IMR-90 (cell line): ENCODE data around the gene SH3BP4. TPM values are rescaled to one million over a fixed set of nuclear protein-coding genes. Genes with fewer than 3 reads are reported as not detected.

ENCODE experiments used
- ATAC-seq: fragments of 200-7000 bp; cut with Tn5 transposase; 2 replicates; pipeline ENCODE4 v1.9.1; 2020; ENCODE audit warnings: low read depth, mild to moderate bottlenecking, moderate library complexity
- BruUV-seq: library from RNA; stranded (reverse); fragments of 400-500 nt; replicated peaks from 2 replicates; lab custom pipeline; 2021; lab: Mats Ljungman, UMichigan
- CTCF ChIA-PET: fragments of 300-600 bp; formaldehyde crosslinking; extraction: SDS; loops from one replicate; lab custom pipeline; 2021; ENCODE audit warnings: antibody characterized with exemption; lab: Yijun Ruan, JAX
- POLR2A ChIA-PET: fragments of 300-600 bp; sonication (Branson Sonifier 250); formaldehyde crosslinking; loops from one replicate; lab custom pipeline; 2022; ENCODE audit warnings: antibody characterized with exemption; ENCODE audit not compliant: unreplicated experiment; lab: Charles Lee
- DNase-seq: peaks from one replicate; pipeline ENCODE4 v3.0.0; 2013
- H2AFZ ChIP-seq: replicated peaks from 2 replicates; pipeline ENCODE3; 2013; ENCODE audit warnings: low read length, mild to moderate bottlenecking; ENCODE audit not compliant: poor library complexity
- H2AK5ac ChIP-seq: 2 replicates; pipeline ENCODE4 v1.6.1; 2013; ENCODE audit warnings: low read depth, low read length, inconsistent platforms
- H2AK9ac ChIP-seq: replicated peaks from 2 replicates; pipeline ENCODE3; 2013; ENCODE audit warnings: mild to moderate bottlenecking, low read depth, low read length, moderate library complexity; ENCODE audit not compliant: poor library complexity
- H2BK120ac ChIP-seq: 2 replicates; pipeline ENCODE4 v1.6.1; 2013; ENCODE audit warnings: low read depth, low read length, inconsistent platforms
- H2BK15ac ChIP-seq: 3 replicates; pipeline ENCODE4 v1.6.1; 2013; ENCODE audit warnings: low read depth, low read length, inconsistent platforms
- H2BK20ac ChIP-seq: 2 replicates; pipeline ENCODE4 v1.6.1; 2013; ENCODE audit warnings: low read depth, mild to moderate bottlenecking, inconsistent platforms, low read length, moderate library complexity
- H2BK5ac ChIP-seq: 2 replicates; pipeline ENCODE4 v1.6.1; 2013; ENCODE audit warnings: mild to moderate bottlenecking, low read depth, low read length, inconsistent platforms; ENCODE audit not compliant: poor library complexity, severe bottlenecking
- H3K14ac ChIP-seq: replicated peaks from 2 replicates; pipeline ENCODE4 v1.6.1; 2013; ENCODE audit warnings: low read depth, low read length, inconsistent platforms
- H3K18ac ChIP-seq: 2 replicates; pipeline ENCODE4 v1.6.1; 2013; ENCODE audit warnings: low read depth, low read length, control low read depth
- H3K23ac ChIP-seq: 2 replicates; pipeline ENCODE4 v1.6.1; 2013; ENCODE audit warnings: low read depth, low read length, inconsistent platforms
- H3K27ac ChIP-seq: 2 replicates; pipeline ENCODE4 v1.5.1; 2013; ENCODE audit warnings: mild to moderate bottlenecking, control low read depth, low read length; ENCODE audit not compliant: insufficient read depth
- H3K27me3 ChIP-seq: 2 replicates; pipeline ENCODE4 v1.6.1; 2013; ENCODE audit warnings: low read length; ENCODE audit not compliant: control insufficient read depth, insufficient read depth
- H3K36me3 ChIP-seq: 2 replicates; pipeline ENCODE4 v1.6.1; 2013; ENCODE audit warnings: low read length, mixed read lengths; ENCODE audit not compliant: control insufficient read depth, insufficient read depth
- H3K4ac ChIP-seq: 2 replicates; pipeline ENCODE4 v1.6.1; 2013; ENCODE audit warnings: low read depth, low read length, inconsistent platforms
- H3K4me1 ChIP-seq: 2 replicates; pipeline ENCODE4 v1.6.1; 2013; ENCODE audit warnings: low read length, mixed read lengths; ENCODE audit not compliant: control insufficient read depth, insufficient read depth
- H3K4me2 ChIP-seq: 2 replicates; pipeline ENCODE4 v1.6.1; 2013; ENCODE audit warnings: low read depth, mild to moderate bottlenecking, control low read depth, low read length, moderate library complexity
- H3K4me3 ChIP-seq: 2 replicates; pipeline ENCODE4 v1.5.1; 2013; ENCODE audit warnings: low read depth, mild to moderate bottlenecking, control low read depth, low read length, moderate library complexity; ENCODE audit not compliant: insufficient read depth
- H3K56ac ChIP-seq: 2 replicates; pipeline ENCODE4 v1.6.1; 2013; ENCODE audit warnings: low read length, inconsistent platforms; ENCODE audit not compliant: insufficient read depth; ENCODE audit errors: extremely low read depth
- H3K79me1 ChIP-seq, 2 experiments: 2 replicates each; pipeline ENCODE4 v1.6.1; 2013; ENCODE audit warnings: low read length in 2 of 2, inconsistent platforms in 1 of 2, low read depth in 1 of 2
- H3K9ac ChIP-seq: 2 replicates; pipeline ENCODE4 v1.6.1; 2013; ENCODE audit warnings: low read depth, low read length, control low read depth
- H3K9me1 ChIP-seq: 2 replicates; pipeline ENCODE4 v1.6.1; 2013; ENCODE audit warnings: low read length, inconsistent platforms; ENCODE audit not compliant: insufficient read depth
- H3K9me3 ChIP-seq: 2 replicates; pipeline ENCODE4 v1.6.1; 2013; ENCODE audit warnings: low read length; ENCODE audit not compliant: control insufficient read depth, insufficient read depth
- H4K20me1 ChIP-seq: 2 replicates; pipeline ENCODE4 v1.6.1; 2013; ENCODE audit warnings: low read length, inconsistent platforms; ENCODE audit not compliant: insufficient read depth
- H4K5ac ChIP-seq: 2 replicates; pipeline ENCODE4 v1.6.1; 2013; ENCODE audit warnings: mild to moderate bottlenecking, low read depth, low read length, control low read depth
- H4K8ac ChIP-seq, 2 experiments: 2 replicates each; pipeline ENCODE4 v1.6.1; 2013; ENCODE audit warnings: low read depth in 2 of 2, low read length in 2 of 2, control low read depth in 1 of 2, inconsistent platforms in 1 of 2
- H4K91ac ChIP-seq: 2 replicates; pipeline ENCODE4 v1.6.1; 2013; ENCODE audit warnings: low read depth, low read length, inconsistent platforms; ENCODE audit not compliant: insufficient read depth
- BHLHE40 ChIP-seq: fragments of 150-350 bp; IDR thresholded peaks from 2 replicates; pipeline ENCODE4 v1.6.1; 2016; ENCODE audit warnings: mild to moderate bottlenecking, low read depth, low read length
- CEBPB ChIP-seq: IDR thresholded peaks from 2 replicates; pipeline ENCODE4 v1.6.1; 2012; ENCODE audit warnings: low read depth, low read length, improper control_type of control experiment
- MAFK ChIP-seq: IDR thresholded peaks from 2 replicates; pipeline ENCODE4 v1.6.1; 2012; ENCODE audit warnings: low read depth, low read length, improper control_type of control experiment
- MXI1 ChIP-seq: IDR thresholded peaks from 2 replicates; pipeline ENCODE4 v1.6.1; 2012; ENCODE audit warnings: low read depth, mild to moderate bottlenecking, low read length, moderate library complexity, borderline replicate concordance
- WGBS, 2 experiments: methylation state at CpG; one replicate each; pipeline versions ENCODE4 v1.1.5 to v1.1.7; 2013; ENCODE audit warnings: missing lambda C conversion rate in 2 of 2; ENCODE audit not compliant: insufficient read length in 1 of 2; ENCODE audit errors: extremely low coverage in 2 of 2; 5-methylcytosine and 5-hydroxymethylcytosine counted together
- dilution Hi-C: fragments of 300-500 bp; cut with HindIII; formaldehyde crosslinking; loops from one replicate; pipeline ENCODE4 v1.14.3; 2018; ENCODE audit warnings: low sequenced_read_pairs; ENCODE audit not compliant: unreplicated experiment
- in situ Hi-C: fragments of 300-500 bp; cut with MboI; formaldehyde crosslinking; loops from 3 replicates; pipeline ENCODE4 v1.14.3; 2019; ENCODE audit warnings: low sequenced_read_pairs, inconsistent platforms, mixed read lengths
- intact Hi-C: fragments of 100-400 bp; cut with micrococcal nuclease; formaldehyde crosslinking; loops from 2 replicates; pipeline ENCODE4 v1.10.0; 2022
- polyA plus RNA-seq, 3 experiments: library from polyadenylated mRNA; depleted of rRNA; stranded (reverse); fragments of >200 nt; gene quantifications; 2 replicates each; pipeline ENCODE4 v1.2.3, GENCODE V29; 2012; ENCODE audit warnings: low replicate concordance in 1 of 3
- total RNA-seq: library from RNA; depleted of rRNA; stranded (reverse); fragments of >200 nt; gene quantifications from 2 replicates; pipeline ENCODE4 v1.2.3, GENCODE V29; 2012
- TF ChIP-seq, protein P1 (sequence below): fragments of 150-350 bp; IDR thresholded peaks from 2 replicates; pipeline ENCODE4 v1.6.1; 2017; ENCODE audit warnings: mild to moderate bottlenecking, antibody characterized with exemption, low read length, low read depth

Gene SH3BP4
- total and polyA plus RNA-seq, 2 of the 4 experiments (the other 2 are of a cell fraction): 104 to 122 TPM

DNA sequence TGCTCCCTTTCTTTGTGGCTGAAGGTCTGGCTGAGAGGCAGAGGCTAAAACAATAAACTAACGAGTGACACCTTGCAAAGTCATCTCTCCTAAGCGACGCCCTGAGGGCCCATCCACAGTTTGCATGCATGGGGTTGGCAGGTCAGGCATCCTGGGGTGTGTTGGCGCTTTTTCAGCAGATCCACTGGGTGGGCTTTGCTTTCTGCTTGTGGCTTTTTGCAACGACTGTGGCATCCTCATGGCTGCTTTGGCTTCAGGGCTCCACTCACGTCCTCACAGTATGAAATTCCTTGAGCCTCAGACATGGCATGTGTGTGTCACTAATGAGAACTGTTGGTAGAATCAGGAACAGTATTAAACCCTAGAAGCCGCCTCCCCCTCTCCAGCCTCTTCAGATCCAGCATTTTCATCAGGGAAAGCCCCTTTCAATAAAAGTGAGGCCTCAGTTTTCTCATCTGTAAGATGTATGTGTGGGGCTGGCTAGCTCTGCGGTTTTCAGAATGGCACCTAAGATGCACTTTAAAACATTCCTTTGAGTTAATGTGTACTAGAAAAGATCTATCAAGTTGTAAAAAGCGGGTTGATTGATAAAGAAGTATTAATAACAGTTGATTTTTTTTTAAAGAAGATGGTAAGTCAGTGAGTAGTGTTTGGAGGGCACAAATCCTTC, 72.5 kb downstream of the SH3BP4 start:
- peaks cover 2% of the 10 kb centered on the region; the same call in 1 of the 2 replicates for H3K36me3 ChIP-seq
- peak; percentile 19; the same call in 1 of the 2 replicates for TF ChIP-seq CEBPB
- peak; percentile 40; the same call in 1 of the 2 replicates for TF ChIP-seq MXI1
- peak; percentile 33; the same call in 1 of the 2 replicates for TF ChIP-seq MAFK
- peak; percentile 37; the same call in 1 of the 2 replicates for TF ChIP-seq BHLHE40
- TF ChIP-seq, protein P1, sequence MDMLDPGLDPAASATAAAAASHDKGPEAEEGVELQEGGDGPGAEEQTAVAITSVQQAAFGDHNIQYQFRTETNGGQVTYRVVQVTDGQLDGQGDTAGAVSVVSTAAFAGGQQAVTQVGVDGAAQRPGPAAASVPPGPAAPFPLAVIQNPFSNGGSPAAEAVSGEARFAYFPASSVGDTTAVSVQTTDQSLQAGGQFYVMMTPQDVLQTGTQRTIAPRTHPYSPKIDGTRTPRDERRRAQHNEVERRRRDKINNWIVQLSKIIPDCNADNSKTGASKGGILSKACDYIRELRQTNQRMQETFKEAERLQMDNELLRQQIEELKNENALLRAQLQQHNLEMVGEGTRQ: no peak
- ChIA-PET CTCF (no interaction called here), POLR2A (interaction anchor here (1.0 kb wide), 1 partner anchor 35 kb away, joined by 4 read pairs; no protein-coding TSS in a partner anchor)
- H2AK5ac ChIP-seq: peak overlapping the region; percentile 97
- peak overlapping the region; percentile 93 for H2BK120ac ChIP-seq
- H3K79me1 ChIP-seq: peaks cover 9 to 86% of the 10 kb centered on the region in 2 experiments; a peak in 3 of 4 replicates
- no TSS peak for BruUV-seq
- peak; percentile 19 for ATAC-seq
- H3K56ac ChIP-seq: peak overlapping the region; percentile 79
- H2BK15ac ChIP-seq: peak overlapping the region; percentile 80; the same call in 2 of the 3 replicates
- peak overlapping the region; percentile 12; the same call in 1 of the 2 replicates for H4K5ac ChIP-seq
- H2BK20ac ChIP-seq: peak overlapping the region; percentile 86
- intact Hi-C loops (no loop called here), dilution Hi-C loops (no loop called here), in situ Hi-C loops (no loop called here)
- DNase-seq: peak; percentile 69
- peak overlapping the region; percentile 74 for H3K14ac ChIP-seq
- peak overlapping the region; percentile 80 for H4K91ac ChIP-seq
- no peak overlapping the region for H3K4me3 ChIP-seq
- no peak overlapping the region; the same call in 1 of the 2 replicates for H3K18ac ChIP-seq
- no peaks in the 10 kb centered on the region for H3K9me3 ChIP-seq
- H2BK5ac ChIP-seq: peak overlapping the region; percentile 89
- peak overlapping the region; percentile 71 for H3K27ac ChIP-seq
- peak overlapping the region; percentile 66 for H3K23ac ChIP-seq
- no peak overlapping the region for H2AK9ac ChIP-seq
- peaks cover 64% of the 10 kb centered on the region for H3K9me1 ChIP-seq
- peak overlapping the region; percentile 96 for H3K4ac ChIP-seq
- WGBS, 2 experiments: 0 to 100% methylated on average over 1 of the region's 9 CpGs
- H3K27me3 ChIP-seq: no peaks in the 10 kb centered on the region
- H2AFZ ChIP-seq: peak overlapping the region; percentile 36
- H3K4me1 ChIP-seq: peaks cover 62% of the 10 kb centered on the region
- H4K20me1 ChIP-seq: peaks cover 86% of the 10 kb centered on the region
- H3K9ac ChIP-seq: peak overlapping the region; percentile 47; the same call in 1 of the 2 replicates
- H3K4me2 ChIP-seq: 0 out of 2 replicates have a peak overlapping the region, but pooled peaks have one; percentile 2
- H4K8ac ChIP-seq: peak overlapping the region; percentile 76 to 83; a peak in 3 of 4 replicates
